ENCODE results near the gene SEPTIN6. TPM values are rescaled to one million over a fixed set of nuclear protein-coding genes. Genes with fewer than 3 reads are reported as not detected.
A peak's percentile ranks its signal among the peaks of the same experiment; 100 is the strongest.

SEPTIN6 gene
- total RNA-seq, 2 experiments from 2014 or later = 154 to 156 TPM

DNA sequence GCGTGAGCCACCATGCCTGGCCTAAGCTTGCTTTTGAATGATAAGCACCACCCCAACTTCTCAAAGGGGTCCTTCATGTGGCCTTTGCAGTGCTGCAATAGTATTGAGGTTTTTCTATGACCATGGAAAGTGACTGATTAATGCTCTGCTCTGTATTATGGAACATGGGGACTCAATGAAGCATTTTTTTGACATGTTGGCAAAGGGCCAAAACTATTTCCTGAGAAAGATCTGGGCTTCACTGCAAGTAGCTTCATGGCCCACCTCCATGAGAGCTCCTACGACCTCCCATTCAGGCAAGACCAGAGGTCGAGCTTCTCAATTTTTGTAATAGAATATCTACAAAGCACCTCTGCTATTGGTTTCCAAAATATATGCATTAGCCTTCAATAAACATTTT, 16.7 kb upstream of the SEPTIN6 start:
- ChIA-PET CTCF (interaction anchor here (1.4 kb wide), 1 partner anchor 19 kb away, joined by 3 read pairs; no protein-coding TSS in a partner anchor), POLR2A (no interaction called here)
- Mint-ChIP-seq H3K27me3 (no peaks in the 10 kb centered on the region), H3K4me1 (ENCODE audit: low read depth) (peaks cover 6% of the 10 kb centered on the region), H3K27ac (no peak overlapping the region), H3K9me3 (no peaks in the 10 kb centered on the region), H3K4me3 (no peak overlapping the region), H3K36me3 (no peaks in the 10 kb centered on the region)
- no peak for DNase-seq
- intact Hi-C loops (cut with micrococcal nuclease) = no loop called here

DNA sequence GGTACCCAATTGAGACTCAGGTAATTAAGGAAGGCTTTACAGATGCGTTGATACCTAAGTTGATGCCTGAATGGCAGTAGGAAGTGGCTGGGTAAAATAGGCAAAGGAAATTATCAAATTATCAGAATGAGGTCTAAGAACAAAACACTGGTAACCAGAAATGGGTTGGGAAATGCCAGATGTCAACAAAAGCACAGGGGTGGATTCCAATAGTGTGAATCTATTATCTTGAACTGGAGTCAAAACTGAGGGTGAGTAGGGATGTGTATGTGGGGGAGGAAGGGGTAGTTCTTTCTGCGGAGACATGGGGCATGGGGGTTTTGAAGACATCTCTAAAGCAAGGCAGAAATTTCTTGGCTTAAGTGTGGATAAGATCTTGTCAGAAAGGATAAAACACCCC, 16.0 kb upstream of the SEPTIN6 start:
- Mint-ChIP-seq H3K36me3 (no peaks in the 10 kb centered on the region), H3K27me3 (no peaks in the 10 kb centered on the region), H3K4me3 (no peak overlapping the region), H3K9me3 (no peaks in the 10 kb centered on the region), H3K27ac (no peak overlapping the region), H3K4me1 (ENCODE audit: low read depth) (peaks cover 6% of the 10 kb centered on the region)
- no peak for DNase-seq
- POLR2A ChIA-PET = no interaction called here
- intact Hi-C loops (cut with micrococcal nuclease) = no loop called here
- CTCF ChIA-PET = interaction anchor here (1.4 kb wide), 1 partner anchor 20 kb away, joined by 3 read pairs; no protein-coding TSS in a partner anchor

DNA sequence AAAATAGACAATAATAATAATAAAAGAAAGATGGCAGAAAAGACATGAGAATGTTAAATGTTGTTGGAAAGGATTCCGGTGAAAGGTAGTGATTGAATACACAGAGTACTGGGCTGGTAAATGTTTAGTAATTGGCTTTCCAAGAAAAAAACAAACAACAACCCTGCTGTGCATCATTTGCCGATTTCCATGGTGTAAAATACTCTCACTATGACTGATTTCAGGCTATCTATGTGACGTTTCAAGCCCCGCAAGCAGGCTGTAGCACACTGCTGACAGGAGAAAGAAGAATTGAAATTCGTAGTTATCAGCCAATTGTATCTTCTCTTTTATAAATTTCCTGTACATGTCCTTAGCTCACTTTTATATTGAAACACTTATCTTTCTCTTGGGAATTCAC, 13.6 kb upstream of the SEPTIN6 start:
- Mint-ChIP-seq H3K27ac (no peak overlapping the region), H3K4me3 (no peak overlapping the region), H3K9me3 (no peaks in the 10 kb centered on the region), H3K36me3 (no peaks in the 10 kb centered on the region), H3K27me3 (no peaks in the 10 kb centered on the region), H3K4me1 (ENCODE audit: low read depth) (peaks cover 6% of the 10 kb centered on the region)
- no peak for DNase-seq
- POLR2A ChIA-PET = no interaction called here
- intact Hi-C loops (cut with micrococcal nuclease) = no loop called here
- CTCF ChIA-PET = no interaction called here

- intact Hi-C loops (cut with micrococcal nuclease) = no loop called here
- Mint-ChIP-seq H3K4me3 (no peak overlapping the region), H3K27me3 (no peaks in the 10 kb centered on the region), H3K9me3 (no peaks in the 10 kb centered on the region), H3K27ac (no peak overlapping the region), H3K4me1 (ENCODE audit: low read depth) (peaks cover 6% of the 10 kb centered on the region), H3K36me3 (no peaks in the 10 kb centered on the region)
- no peak for DNase-seq
- CTCF ChIA-PET = interaction anchor here (0.6 to 2.6 kb wide), 8 partner anchors 22 to 183 kb away, joined by 3 to 12 read pairs (median 3); no protein-coding TSS in a partner anchor
- POLR2A ChIA-PET = no interaction called here
Observed at GRCh38 chrX:119698845-119699244, 5.9 kb upstream of the SEPTIN6 start.

- intact Hi-C loops (cut with micrococcal nuclease) = no loop called here
- H3K4me1 Mint-ChIP-seq (ENCODE audit: low read depth) = peaks cover 6% of the 10 kb centered on the region
Observed at GRCh38 chrX:119696251-119696890, 3.4 kb upstream of the SEPTIN6 start.

GRCh38 chrX:119695535-119696050, 2.6 kb upstream of the SEPTIN6 start:
- Mint-ChIP-seq H3K9me3 (no peaks in the 10 kb centered on the region), H3K27me3 (no peaks in the 10 kb centered on the region), H3K4me3 (no peak overlapping the region), H3K4me1 (ENCODE audit: low read depth) (peaks cover 6% of the 10 kb centered on the region), H3K27ac (no peak overlapping the region), H3K36me3 (peaks cover 5% of the 10 kb centered on the region)
- DNase-seq = no peak
- ChIA-PET CTCF (no interaction called here), POLR2A (no interaction called here)
- intact Hi-C loops (cut with micrococcal nuclease) = no loop called here

More at GRCh38 chrX:119696251-119696890, 3.4 kb upstream of the SEPTIN6 start:
- Mint-ChIP-seq H3K27me3 (no peaks in the 10 kb centered on the region), H3K9me3 (no peaks in the 10 kb centered on the region), H3K27ac (no peak overlapping the region), H3K4me3 (no peak overlapping the region), H3K36me3 (peaks cover 2% of the 10 kb centered on the region)
- no peak for DNase-seq
- POLR2A ChIA-PET = no interaction called here
- CTCF ChIA-PET = no interaction called here

DNA sequence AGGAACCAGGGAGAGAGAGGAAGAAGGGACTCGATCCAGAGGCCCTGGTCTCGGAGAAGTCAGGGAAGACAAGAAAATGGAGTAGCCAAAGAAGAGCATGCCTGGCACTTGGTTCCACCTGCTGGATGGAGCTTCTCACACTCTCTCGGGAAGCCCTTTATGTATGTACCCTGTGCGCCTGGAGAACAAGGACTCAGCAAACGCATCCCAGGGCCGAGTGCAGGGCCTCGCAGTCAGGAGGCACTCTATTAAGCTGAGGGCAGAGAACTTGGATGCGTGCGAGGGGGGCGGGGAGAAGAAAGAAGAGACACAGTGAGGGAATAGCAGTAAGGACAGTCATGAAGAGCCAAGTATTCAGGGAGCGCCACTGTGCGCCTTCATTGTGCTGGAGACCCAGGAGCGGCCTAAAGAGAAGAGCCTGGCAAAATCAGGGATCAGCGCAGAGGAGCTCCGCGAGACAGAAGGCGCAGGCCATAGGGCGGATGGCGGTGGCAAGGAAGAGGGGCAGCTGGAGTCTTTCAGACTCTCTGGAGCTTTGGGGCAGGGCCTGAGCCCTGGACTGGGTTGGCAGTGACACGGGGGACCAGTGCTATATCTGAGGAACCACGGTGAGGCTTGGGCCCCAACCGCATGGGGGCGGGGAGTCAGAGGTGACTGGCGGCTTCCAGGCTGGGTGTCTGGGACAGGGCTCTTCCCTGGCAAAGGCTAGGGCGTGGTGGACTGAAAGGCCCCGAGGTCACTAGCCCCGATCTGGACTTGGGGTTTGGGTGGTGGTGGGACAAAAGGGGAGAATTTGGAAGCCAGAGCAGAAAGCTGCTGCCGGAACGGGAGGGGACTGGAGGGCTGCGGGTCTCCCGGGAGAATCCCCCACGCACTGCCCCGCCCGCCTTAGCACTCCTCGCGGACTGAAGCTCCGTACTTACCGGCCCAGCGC, 1.9 kb upstream of the SEPTIN6 start:
- ChIA-PET CTCF (interaction anchor here (1.4 kb wide), 1 partner anchor 11 kb away, joined by 5 read pairs; no protein-coding TSS in a partner anchor), POLR2A (interaction anchor here (1.0 to 4.3 kb wide), 3 partner anchors 11 to 97 kb away, joined by 3 to 43 read pairs (median 14); partner anchors contain the start of gene RPL39)
- H3K27ac Mint-ChIP-seq = no peak overlapping the region
- H3K36me3 Mint-ChIP-seq = peaks cover 5% of the 10 kb centered on the region
- no peak overlapping the region for H3K4me3 Mint-ChIP-seq
- peaks cover 8% of the 10 kb centered on the region for H3K4me1 Mint-ChIP-seq (ENCODE audit: low read depth)
- H3K27me3 Mint-ChIP-seq = no peaks in the 10 kb centered on the region
- intact Hi-C loops (cut with micrococcal nuclease) = loop anchor here (5.0 kb wide), 3 partner anchors 32 to 228 kb away; partner anchors contain the start of genes SLC25A5 and UBE2A
- H3K9me3 Mint-ChIP-seq = no peaks in the 10 kb centered on the region
- no peak for DNase-seq

DNA sequence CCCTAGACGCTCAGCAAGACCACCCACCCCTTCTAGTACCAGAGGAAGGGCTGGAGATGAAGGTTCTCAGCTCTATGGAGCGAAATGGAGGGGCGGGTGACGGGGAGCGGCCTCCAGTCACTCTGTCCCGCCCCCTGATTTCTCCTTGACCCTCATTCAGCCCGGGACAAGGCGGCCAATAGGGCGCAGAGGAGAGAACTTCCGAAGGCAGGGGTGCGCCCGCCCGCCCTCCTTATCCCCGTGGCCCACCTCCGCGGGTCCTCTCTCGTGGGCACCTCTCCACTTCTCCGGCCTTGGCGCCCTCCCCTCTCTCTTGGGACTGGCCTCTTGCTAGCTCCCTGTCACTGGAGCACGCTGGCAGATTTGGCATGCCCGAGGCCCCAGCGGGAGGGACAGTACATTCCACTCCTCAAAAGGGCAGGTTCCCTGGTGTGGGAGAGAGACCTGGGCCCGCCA, 1.1 kb upstream of the SEPTIN6 start:
- no peak for DNase-seq
- Mint-ChIP-seq H3K4me1 (ENCODE audit: low read depth) (peaks cover 9% of the 10 kb centered on the region), H3K27me3 (no peaks in the 10 kb centered on the region), H3K27ac (no peak overlapping the region), H3K9me3 (no peaks in the 10 kb centered on the region), H3K4me3 (peak overlapping the region; percentile 88), H3K36me3 (peaks cover 5% of the 10 kb centered on the region)
- intact Hi-C loops (cut with micrococcal nuclease) = loop anchor here (2.0 to 5.0 kb wide), 5 partner anchors 15 to 227 kb away; partner anchors contain the start of genes SLC25A5 and UBE2A
- POLR2A ChIA-PET = interaction anchor here (0.6 to 4.3 kb wide), 11 partner anchors 10 to 120 kb away, joined by 3 to 43 read pairs (median 5); partner anchors contain the start of genes RPL39 and UBE2A
- CTCF ChIA-PET = interaction anchor here (1.0 to 1.4 kb wide), 2 partner anchors 10 to 33 kb away, joined by 4 to 5 read pairs; no protein-coding TSS in a partner anchor

DNA sequence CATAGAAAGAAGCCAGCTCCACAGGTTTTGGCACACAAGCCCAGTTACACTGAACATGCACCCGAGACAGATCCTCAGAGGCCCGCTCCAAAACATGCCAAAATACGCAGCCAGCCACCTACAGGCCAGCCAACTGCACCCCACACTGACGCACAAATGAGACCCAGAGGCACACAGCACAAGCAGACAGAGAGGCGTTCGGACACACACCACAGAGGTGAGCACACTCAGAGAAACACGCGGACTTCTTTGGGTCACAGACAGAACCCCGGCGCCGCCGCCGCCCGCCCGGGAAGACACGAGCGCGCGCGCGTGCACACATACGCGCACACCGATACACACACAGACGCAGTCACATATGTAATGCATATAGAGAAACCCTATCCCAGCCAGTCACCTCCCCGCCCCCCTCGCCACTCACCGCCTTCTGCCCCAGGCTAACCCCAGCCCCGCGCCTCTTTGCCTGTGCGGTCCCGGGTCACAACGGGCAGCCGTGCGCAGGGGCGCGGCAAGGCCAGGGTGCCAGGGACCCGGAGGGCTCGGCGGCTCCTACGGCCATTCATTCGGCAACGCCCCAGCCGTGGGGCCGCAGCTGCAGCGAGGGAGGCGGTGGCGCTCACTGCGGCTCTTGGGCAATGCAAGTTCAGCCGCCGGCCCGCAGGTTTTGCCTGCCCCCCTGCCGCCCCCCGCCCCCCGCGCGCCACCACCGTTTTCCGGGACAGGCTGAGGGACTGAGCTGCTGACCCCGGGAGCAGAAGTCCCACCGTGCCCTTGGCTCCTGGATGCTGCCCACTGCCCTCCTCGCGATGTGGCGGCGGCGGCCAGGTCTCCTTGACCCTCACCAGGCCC, 553 bp downstream of the SEPTIN6 start:
- H3K27ac Mint-ChIP-seq = peak overlapping the region; percentile 99
- peaks cover 5% of the 10 kb centered on the region for H3K36me3 Mint-ChIP-seq
- intact Hi-C loops (cut with micrococcal nuclease) = loop anchor here (2.0 to 5.0 kb wide), 5 partner anchors 14 to 225 kb away; partner anchors contain the start of genes SLC25A5 and UBE2A
- peaks cover 13% of the 10 kb centered on the region for H3K4me1 Mint-ChIP-seq (ENCODE audit: low read depth)
- ChIA-PET POLR2A (interaction anchor here (0.5 to 4.3 kb wide), 20 partner anchors 9 to 237 kb away, joined by 3 to 43 read pairs (median 5); partner anchors contain the start of genes NKRF, RPL39, SLC25A5 and SOWAHD), CTCF (interaction anchor here (0.6 to 2.7 kb wide), 6 partner anchors 10 to 61 kb away, joined by 3 to 12 read pairs (median 5); no protein-coding TSS in a partner anchor)
- no peaks in the 10 kb centered on the region for H3K27me3 Mint-ChIP-seq
- DNase-seq = peak; percentile 76
- H3K4me3 Mint-ChIP-seq = peak overlapping the region; percentile 88
- H3K9me3 Mint-ChIP-seq = no peaks in the 10 kb centered on the region

GRCh38 chrX:119690921-119691716, 1.8 kb downstream of the SEPTIN6 start:
- Mint-ChIP-seq H3K36me3 (peaks cover 5% of the 10 kb centered on the region), H3K9me3 (no peaks in the 10 kb centered on the region), H3K4me1 (ENCODE audit: low read depth) (peaks cover 26% of the 10 kb centered on the region), H3K27me3 (no peaks in the 10 kb centered on the region), H3K4me3 (peak overlapping the region; percentile 88), H3K27ac (peak overlapping the region; percentile 99)
- intact Hi-C loops (cut with micrococcal nuclease) = loop anchor here (1.0 to 5.0 kb wide), 5 partner anchors 36 to 224 kb away; partner anchors contain the start of genes SLC25A5 and UBE2A
- peak; percentile 88 for DNase-seq
- POLR2A ChIA-PET = interaction anchor here (0.7 to 4.3 kb wide), 18 partner anchors 7 to 222 kb away, joined by 3 to 43 read pairs (median 4); partner anchors contain the start of genes NKRF, RPL39 and SLC25A5
- CTCF ChIA-PET = interaction anchor here (1.0 to 2.7 kb wide), 4 partner anchors 9 to 43 kb away, joined by 5 to 12 read pairs (median 6); no protein-coding TSS in a partner anchor

Data from activated CD4-positive, alpha-beta memory T cell treated with anti-CD3 and anti-CD28 coated beads for 36 hours (primary cell).